B cell (primary cell): ENCODE measurements around the gene VWA3B. TPM values are rescaled to one million over a fixed set of nuclear protein-coding genes. Genes with fewer than 3 reads are reported as not detected.

Experiments
- ATAC-seq: fragments of 200-7000 bp; cut with Tn5 transposase; one replicate; pipeline ENCODE4 v1.10.0; 2021; ENCODE audit warnings: low read depth, mild to moderate bottlenecking, moderate number of reproducible peaks, moderate library complexity
- CTCF ChIA-PET: fragments of 350-600 bp; sonication (Branson Sonifier 250); formaldehyde crosslinking; loops from one replicate; lab custom pipeline; 2021; ENCODE audit warnings: antibody characterized with exemption, inconsistent platforms; lab: Charles Lee
- POLR2A ChIA-PET: fragments of 350-600 bp; sonication (Branson Sonifier 250); formaldehyde crosslinking; loops from one replicate; lab custom pipeline; 2021; ENCODE audit warnings: antibody characterized with exemption; lab: Charles Lee
- DNase-seq: peaks from one replicate; pipeline ENCODE4 v3.0.0; 2013
- H2AFZ ChIP-seq: 2 replicates; pipeline ENCODE4 v1.6.1; 2012; ENCODE audit warnings: mild to moderate bottlenecking, low read depth, low read length; ENCODE audit not compliant: insufficient read depth, poor library complexity, severe bottlenecking
- H3K27ac ChIP-seq, 2 donors: 1 replicate in 1 of 2; 2 replicates in 1 of 2; pipeline ENCODE4 v1.5.1; 2012 to 2013; ENCODE audit warnings: low read length in 2 of 2, mild to moderate bottlenecking in 2 of 2, moderate library complexity in 1 of 2
- H3K27me3 ChIP-seq, 4 experiments: fragments of 200-600 bp in 1 of 4; sonication (generic) in 1 of 4; replicated peaks in 1 of 4; 1 replicate in 2 of 4; 2 replicates in 2 of 4; pipeline versions ENCODE4 v1.6.1 to v1.7.0; 2013 to 2016; ENCODE audit warnings: low read length in 3 of 4, mild to moderate bottlenecking in 2 of 4, mixed read lengths in 1 of 4, moderate library complexity in 1 of 4; ENCODE audit not compliant: insufficient read depth in 4 of 4, control insufficient read depth in 3 of 4; ENCODE audit errors: control extremely low read depth in 1 of 4
- H3K36me3 ChIP-seq, 2 experiments: replicated peaks in 1 of 2; 1 replicate in 1 of 2; 2 replicates in 1 of 2; pipeline versions ENCODE4 v1.6.1 to v1.7.1; 2013; ENCODE audit warnings: low read length in 1 of 2; ENCODE audit not compliant: insufficient read depth in 2 of 2, control insufficient read depth in 1 of 2; ENCODE audit errors: control extremely low read depth in 1 of 2, extremely low read depth in 1 of 2
- H3K4me1 ChIP-seq, 2 donors: fragments of 200-600 bp in 1 of 2; sonication (generic) in 1 of 2; 1 replicate in 1 of 2; 2 replicates in 1 of 2; pipeline versions ENCODE4 v1.5.1 to v1.6.1; 2013 to 2017; ENCODE audit warnings: low read length in 2 of 2; ENCODE audit not compliant: control insufficient read depth in 2 of 2, insufficient read depth in 2 of 2
- H3K4me2 ChIP-seq: replicated peaks from 2 replicates; pipeline ENCODE3; 2012; ENCODE audit warnings: mild to moderate bottlenecking, low read depth, low read length; ENCODE audit not compliant: poor library complexity, severe bottlenecking
- H3K4me3 ChIP-seq, 5 experiments: fragments of 200-600 bp in 1 of 5; sonication (generic) in 1 of 5; 1 replicate in 3 of 5; 2 replicates in 2 of 5; pipeline versions ENCODE4 v1.5.1 to v1.7.0; 2011 to 2016; ENCODE audit warnings: low read length in 4 of 5, mild to moderate bottlenecking in 4 of 5, low read depth in 2 of 5, control low read depth in 1 of 5, moderate library complexity in 1 of 5; ENCODE audit not compliant: insufficient read depth in 1 of 5; ENCODE audit errors: control extremely low read depth in 1 of 5, extremely low read depth in 1 of 5
- H3K79me2 ChIP-seq: fragments of 200-600 bp; sonication (generic); one replicate; pipeline ENCODE4 v1.6.0; 2016; ENCODE audit warnings: low read length; ENCODE audit not compliant: control insufficient read depth, insufficient read depth
- H3K9ac ChIP-seq: fragments of 200-600 bp; sonication (generic); 2 replicates; pipeline ENCODE4 v1.6.1; 2017; ENCODE audit warnings: mild to moderate bottlenecking, low read length, moderate library complexity
- H3K9me3 ChIP-seq, 3 donors: one replicate each; pipeline versions ENCODE4 v1.6.1 to v1.7.1; 2013; ENCODE audit warnings: low read length in 2 of 3; ENCODE audit not compliant: control insufficient read depth in 2 of 3, insufficient read depth in 1 of 3; ENCODE audit errors: control extremely low read depth in 1 of 3
- H4K20me1 ChIP-seq: 2 replicates; pipeline ENCODE4 v1.6.0; 2012; ENCODE audit warnings: mild to moderate bottlenecking, low read length; ENCODE audit not compliant: insufficient read depth, control insufficient read depth, poor library complexity, severe bottlenecking
- H3K27ac Mint-ChIP-seq: one replicate; pipeline ENCODE4 v1.8.0; 2021; ENCODE audit warnings: mixed read lengths
- H3K27me3 Mint-ChIP-seq: one replicate; pipeline ENCODE4 v1.8.0; 2021; ENCODE audit warnings: mixed read lengths
- H3K4me1 Mint-ChIP-seq: one replicate; pipeline ENCODE4 v1.8.0; 2021; ENCODE audit warnings: mixed read lengths
- H3K4me3 Mint-ChIP-seq: one replicate; pipeline ENCODE4 v1.8.0; 2021; ENCODE audit warnings: mixed read lengths
- H3K9me3 Mint-ChIP-seq: one replicate; pipeline ENCODE4 v1.8.0; 2022; ENCODE audit warnings: mixed read lengths; ENCODE audit not compliant: insufficient read depth
- EZH2 ChIP-seq: IDR thresholded peaks from 2 replicates; pipeline ENCODE4 v1.6.1; 2012; ENCODE audit warnings: borderline replicate concordance, low read depth, mild to moderate bottlenecking, moderate library complexity, low read length; ENCODE audit not compliant: insufficient read depth, poor library complexity, severe bottlenecking
- WGBS: methylation state at CpG from one replicate; pipeline ENCODE4 v1.1.5; 2013; ENCODE audit warnings: missing lambda C conversion rate; ENCODE audit not compliant: insufficient coverage; 5-methylcytosine and 5-hydroxymethylcytosine counted together
- intact Hi-C: fragments of 100-400 bp; cut with micrococcal nuclease; formaldehyde crosslinking; loops from one replicate; pipeline ENCODE4 v1.10.0; 2022
- polyA plus RNA-seq: library from polyadenylated mRNA; depleted of rRNA; stranded (reverse); fragments of >200 nt; gene quantifications from 2 replicates; pipeline ENCODE4 v1.2.3, GENCODE V29; 2012
- total RNA-seq, 2 donors: library from RNA; stranded (reverse); fragments of 120-200 nt in 1 of 2; gene quantifications; 1 replicate in 1 of 2; 2 replicates in 1 of 2; pipeline versions ENCODE4 v1.2.3 to v1.2.4, GENCODE V29; 2013 to 2022
- TF ChIP-seq, protein P1 (sequence below): fragments of 200-600 bp; IDR thresholded peaks from one replicate; pipeline ENCODE4 v1.8.0; 2022; ENCODE audit warnings: antibody characterized with exemption, mild to moderate bottlenecking

VWA3B gene
- total and polyA plus RNA-seq, 2 donors (not counting 1 experiment from before 2014, with no cell fraction given): not detected

DNA sequence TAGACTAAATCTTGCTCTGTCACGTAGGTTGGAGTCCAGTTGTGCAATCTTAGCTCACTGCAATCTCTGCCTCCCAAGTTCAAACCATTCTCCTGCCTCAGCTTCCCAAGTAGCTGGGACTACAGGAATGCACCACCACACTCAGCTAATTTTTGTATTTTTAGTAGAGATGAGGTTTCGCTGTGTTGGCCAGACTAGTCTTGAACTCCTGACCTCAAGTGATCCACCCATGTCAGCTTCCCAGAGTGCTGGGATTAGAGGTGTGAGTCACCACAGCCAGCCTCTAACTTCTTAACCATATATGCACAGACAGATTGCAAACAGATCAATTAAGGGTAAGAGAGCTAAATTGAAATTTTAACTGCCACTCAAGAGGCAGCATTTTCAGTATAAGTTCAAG, 237.2 kb downstream of the VWA3B start:
- no peak overlapping the region for H3K4me3 ChIP-seq
- H3K4me1 Mint-ChIP-seq: no peaks in the 10 kb centered on the region
- H3K36me3 ChIP-seq: no peaks in the 10 kb centered on the region
- no peaks in the 10 kb centered on the region for H3K79me2 ChIP-seq
- CTCF ChIA-PET: no interaction called here
- POLR2A ChIA-PET: no interaction called here
- WGBS: 70% methylated on average over 1 of the region's 2 CpGs
- no peak overlapping the region for H3K9ac ChIP-seq
- no peak overlapping the region for H2AFZ ChIP-seq
- no peak overlapping the region for H3K4me3 Mint-ChIP-seq
- H3K9me3 ChIP-seq: peaks cover 0 to 26% (median 26%) of the 10 kb centered on the region in 3 donors
- peaks cover 15% of the 10 kb centered on the region for H3K27me3 Mint-ChIP-seq
- no peak overlapping the region for H3K4me2 ChIP-seq
- H3K9me3 Mint-ChIP-seq: peaks cover 17% of the 10 kb centered on the region
- intact Hi-C loops: no loop called here
- TF ChIP-seq, protein P1, sequence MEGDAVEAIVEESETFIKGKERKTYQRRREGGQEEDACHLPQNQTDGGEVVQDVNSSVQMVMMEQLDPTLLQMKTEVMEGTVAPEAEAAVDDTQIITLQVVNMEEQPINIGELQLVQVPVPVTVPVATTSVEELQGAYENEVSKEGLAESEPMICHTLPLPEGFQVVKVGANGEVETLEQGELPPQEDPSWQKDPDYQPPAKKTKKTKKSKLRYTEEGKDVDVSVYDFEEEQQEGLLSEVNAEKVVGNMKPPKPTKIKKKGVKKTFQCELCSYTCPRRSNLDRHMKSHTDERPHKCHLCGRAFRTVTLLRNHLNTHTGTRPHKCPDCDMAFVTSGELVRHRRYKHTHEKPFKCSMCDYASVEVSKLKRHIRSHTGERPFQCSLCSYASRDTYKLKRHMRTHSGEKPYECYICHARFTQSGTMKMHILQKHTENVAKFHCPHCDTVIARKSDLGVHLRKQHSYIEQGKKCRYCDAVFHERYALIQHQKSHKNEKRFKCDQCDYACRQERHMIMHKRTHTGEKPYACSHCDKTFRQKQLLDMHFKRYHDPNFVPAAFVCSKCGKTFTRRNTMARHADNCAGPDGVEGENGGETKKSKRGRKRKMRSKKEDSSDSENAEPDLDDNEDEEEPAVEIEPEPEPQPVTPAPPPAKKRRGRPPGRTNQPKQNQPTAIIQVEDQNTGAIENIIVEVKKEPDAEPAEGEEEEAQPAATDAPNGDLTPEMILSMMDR: no peak
- no peak for TF ChIP-seq EZH2
- H3K4me1 ChIP-seq: no peaks in the 10 kb centered on the region
- H3K27ac Mint-ChIP-seq: no peak overlapping the region
- DNase-seq: no peak
- H3K27me3 ChIP-seq: peaks cover 0 to 5% (median 4%) of the 10 kb centered on the region in 4 experiments
- H4K20me1 ChIP-seq: no peaks in the 10 kb centered on the region
- ATAC-seq: no peak
- H3K27ac ChIP-seq: no peak overlapping the region

DNA sequence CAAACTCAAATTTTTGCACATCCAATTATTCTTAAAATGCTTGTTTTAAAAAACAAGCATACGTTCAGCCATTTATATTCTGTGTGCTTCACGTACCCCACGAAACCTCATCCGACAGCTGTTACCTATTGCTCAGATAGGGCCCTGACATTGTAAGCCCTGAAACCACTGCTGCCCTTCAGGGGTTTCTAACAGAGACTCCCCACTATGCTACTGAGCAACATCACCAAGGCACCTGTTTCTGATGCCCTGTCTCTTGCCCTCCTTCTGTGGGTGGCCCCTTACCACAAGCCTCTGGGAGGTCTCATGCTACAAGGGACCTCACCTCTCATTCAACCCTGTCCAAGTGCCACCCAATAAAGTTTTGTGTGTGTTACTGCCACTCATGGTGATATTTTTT, 240.8 kb downstream of the VWA3B start:
- POLR2A ChIA-PET: no interaction called here
- H3K27me3 ChIP-seq: peaks cover 0 to 4% (median under 1%) of the 10 kb centered on the region in 4 experiments
- CTCF ChIA-PET: no interaction called here
- no peak for ATAC-seq
- Mint-ChIP-seq H3K9me3 (peaks cover 5% of the 10 kb centered on the region), H3K4me1 (no peaks in the 10 kb centered on the region), H3K4me3 (no peak overlapping the region), H3K27ac (no peak overlapping the region), H3K27me3 (peaks cover 22% of the 10 kb centered on the region)
- TF ChIP-seq, protein P1: no peak
- no peak for TF ChIP-seq EZH2
- H3K27ac ChIP-seq: no peak overlapping the region
- H3K4me3 ChIP-seq: no peak overlapping the region
- no peak overlapping the region for H2AFZ ChIP-seq
- no peaks in the 10 kb centered on the region for H3K79me2 ChIP-seq
- 100% methylated on average over 4 of the region's 4 CpGs for WGBS
- H3K36me3 ChIP-seq: no peaks in the 10 kb centered on the region
- DNase-seq: no peak
- no peaks in the 10 kb centered on the region for H3K4me1 ChIP-seq
- H4K20me1 ChIP-seq: no peaks in the 10 kb centered on the region
- intact Hi-C loops: no loop called here
- H3K4me2 ChIP-seq: no peak overlapping the region
- H3K9me3 ChIP-seq: peaks cover 0 to 7% (median 0%) of the 10 kb centered on the region in 3 donors
- H3K9ac ChIP-seq: no peak overlapping the region
